ENCODE measurements around the gene UBL5.

Gene UBL5

GRCh38 chr19:9854282-9854846, 26.6 kb downstream of the UBL5 start:
- DNase-seq (ENCODE audit: low read depth, low spot score), result no peak

GRCh38 chr19:9856609-9857008, 28.9 kb downstream of the UBL5 start:
- DNase-seq (ENCODE audit: low read depth, low spot score), result no peak

- DNase-seq (ENCODE audit: low read depth, low spot score), result no peak
These were observed 29.5 kb downstream of the UBL5 start for GRCh38 chr19:9857076-9857721.

GRCh38 chr19:9857920-9858746, 30.4 kb downstream of the UBL5 start:
- no peak for DNase-seq (ENCODE audit: low read depth, low spot score)

GRCh38 chr19:9858766-9859165, 31.0 kb downstream of the UBL5 start:
- no peak for DNase-seq (ENCODE audit: low read depth, low spot score)

GRCh38 chr19:9860407-9860806, 32.7 kb downstream of the UBL5 start:
- no peak for DNase-seq (ENCODE audit: low read depth, low spot score)

DNA sequence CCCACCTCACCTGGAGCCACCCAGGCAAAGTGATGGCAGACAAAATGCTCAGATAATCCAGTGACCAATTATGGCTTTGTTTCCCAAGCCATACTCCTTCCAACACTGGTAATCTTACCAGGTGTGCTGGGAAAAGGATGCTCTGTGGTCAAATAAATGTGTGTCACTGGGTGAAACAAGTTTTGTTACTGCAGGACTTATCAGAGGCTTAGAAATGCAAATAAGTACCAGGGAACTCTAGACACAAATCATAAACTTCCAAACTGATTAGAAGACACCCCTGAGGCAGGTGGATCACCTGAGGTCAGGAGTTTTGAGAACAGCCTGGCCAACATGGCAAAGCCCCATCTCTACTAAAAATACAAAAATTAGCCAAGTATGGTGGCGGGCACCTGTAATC, 33.8 kb downstream of the UBL5 start:
- no peak for DNase-seq (ENCODE audit: low read depth, low spot score)

GRCh38 chr19:9862938-9863337, 35.2 kb downstream of the UBL5 start:
- no peak for DNase-seq (ENCODE audit: low read depth, low spot score)

DNA sequence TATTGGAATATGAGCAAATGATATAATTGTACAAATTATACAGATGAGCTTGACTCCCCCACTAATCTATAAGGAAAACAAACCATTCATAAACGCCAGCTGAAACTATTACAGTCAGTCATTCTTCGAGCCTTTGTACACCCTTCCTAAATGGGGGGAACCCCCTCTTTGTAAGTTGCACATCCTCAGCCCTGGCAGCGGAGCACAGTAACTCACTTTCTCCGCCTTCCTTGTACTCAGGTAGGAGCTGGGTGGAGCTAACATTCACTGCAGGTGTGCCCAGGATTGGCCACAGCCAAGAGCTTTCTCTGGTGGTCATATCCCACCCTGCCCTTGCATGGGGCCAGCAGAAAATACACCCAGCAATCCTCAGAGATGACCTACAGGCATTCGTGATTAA, 36.0 kb downstream of the UBL5 start:
- no peak for DNase-seq (ENCODE audit: low read depth, low spot score)

- peak; percentile 27 for DNase-seq (ENCODE audit: low read depth, low spot score)
These were observed 38.2 kb downstream of the UBL5 start for GRCh38 chr19:9865732-9866501.

DNA sequence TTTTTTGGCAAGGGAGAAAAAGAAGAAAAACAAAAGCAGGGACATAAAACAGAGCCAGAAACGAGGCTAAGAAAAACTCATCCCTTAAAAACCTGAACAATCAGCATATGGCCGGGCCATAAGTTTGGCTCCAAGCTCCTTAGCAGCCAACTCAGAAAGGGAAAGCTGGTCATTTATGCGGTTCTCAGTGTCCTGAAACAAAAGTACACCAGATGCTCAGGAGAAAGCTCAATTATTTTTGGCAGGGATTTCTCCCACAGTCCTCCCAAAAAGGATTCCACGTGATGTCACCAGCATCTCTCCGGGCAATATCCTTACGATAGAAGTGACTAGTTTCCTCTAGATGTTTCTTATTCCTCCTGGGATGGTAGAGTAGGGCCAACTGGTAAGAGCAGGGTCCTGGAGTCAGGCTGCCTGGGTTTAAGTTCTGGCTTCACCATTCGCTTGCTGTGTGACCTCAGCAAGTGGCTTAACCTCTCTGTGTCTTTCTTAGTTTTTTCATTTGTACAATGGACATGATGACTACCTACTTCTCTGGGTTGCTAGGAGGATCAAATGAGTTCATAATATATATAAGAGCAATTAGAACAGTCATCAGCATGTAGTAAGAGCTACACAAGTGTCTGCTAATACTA, 41.4 kb downstream of the UBL5 start:
- DNase-seq (ENCODE audit: low read depth, low spot score), result no peak

DNA sequence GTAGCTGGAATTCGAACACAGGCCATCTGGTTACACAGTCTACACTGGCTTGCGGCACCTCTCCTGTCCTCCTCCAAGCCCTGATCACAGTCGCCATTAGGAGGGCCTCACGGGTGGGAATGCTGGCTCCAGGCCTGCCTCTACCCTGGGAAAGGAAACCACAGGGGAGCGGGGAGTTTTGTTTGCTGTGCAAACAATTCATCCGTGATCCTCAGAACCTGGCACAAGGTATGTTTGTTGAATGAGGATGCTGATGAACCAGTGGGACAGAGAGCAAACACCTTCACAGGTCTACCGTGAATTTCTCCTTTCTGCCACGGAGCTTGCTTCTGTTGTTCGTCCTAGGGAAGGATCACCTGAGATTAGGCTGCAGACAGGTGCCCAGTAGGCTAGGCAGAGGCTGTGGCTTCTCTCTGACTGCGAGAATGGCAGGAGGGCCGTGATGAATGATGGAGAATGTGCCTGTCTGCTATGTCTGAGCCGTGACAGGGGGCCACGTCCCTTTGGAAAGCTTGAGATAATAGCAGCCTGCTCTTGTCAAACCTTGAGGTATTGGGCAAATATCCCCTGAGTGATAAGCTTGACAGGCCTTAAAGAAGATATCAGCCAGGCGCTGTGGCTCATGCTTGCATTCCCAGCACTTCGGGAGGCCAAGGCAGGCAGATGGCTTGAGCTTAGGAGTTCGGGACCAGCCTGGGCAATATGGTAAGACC, 44.1 kb downstream of the UBL5 start:
- no peak for DNase-seq (ENCODE audit: low read depth, low spot score)

DNA sequence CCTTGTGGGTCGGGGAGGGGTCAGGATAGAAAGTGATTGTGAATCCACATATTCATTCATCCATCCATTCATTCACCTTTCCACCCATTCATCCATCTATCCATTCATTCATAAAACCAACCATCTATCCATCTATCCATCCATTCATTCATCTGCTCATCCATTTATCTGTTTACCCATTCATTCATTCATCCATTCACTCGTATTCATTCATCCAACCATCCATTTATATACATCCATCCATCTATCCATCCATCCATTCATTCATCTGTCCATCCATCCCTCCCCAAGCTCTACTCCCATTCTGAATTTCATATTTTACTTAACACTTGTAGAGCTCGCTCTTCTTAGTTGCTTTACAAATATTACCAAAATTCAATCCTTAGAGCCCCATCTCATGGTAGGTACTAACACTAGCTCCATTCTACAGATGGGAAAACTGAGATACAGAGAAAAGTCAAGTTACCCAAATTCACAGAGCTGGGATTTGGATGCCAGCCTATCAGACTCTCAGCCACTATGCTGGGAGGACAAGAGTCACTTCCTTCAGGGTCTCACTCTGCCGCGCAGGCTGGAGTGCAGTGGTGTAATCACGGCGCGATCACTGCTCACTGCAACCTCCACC, 45.0 kb downstream of the UBL5 start:
- DNase-seq (ENCODE audit: low read depth, low spot score), result no peak

DNA sequence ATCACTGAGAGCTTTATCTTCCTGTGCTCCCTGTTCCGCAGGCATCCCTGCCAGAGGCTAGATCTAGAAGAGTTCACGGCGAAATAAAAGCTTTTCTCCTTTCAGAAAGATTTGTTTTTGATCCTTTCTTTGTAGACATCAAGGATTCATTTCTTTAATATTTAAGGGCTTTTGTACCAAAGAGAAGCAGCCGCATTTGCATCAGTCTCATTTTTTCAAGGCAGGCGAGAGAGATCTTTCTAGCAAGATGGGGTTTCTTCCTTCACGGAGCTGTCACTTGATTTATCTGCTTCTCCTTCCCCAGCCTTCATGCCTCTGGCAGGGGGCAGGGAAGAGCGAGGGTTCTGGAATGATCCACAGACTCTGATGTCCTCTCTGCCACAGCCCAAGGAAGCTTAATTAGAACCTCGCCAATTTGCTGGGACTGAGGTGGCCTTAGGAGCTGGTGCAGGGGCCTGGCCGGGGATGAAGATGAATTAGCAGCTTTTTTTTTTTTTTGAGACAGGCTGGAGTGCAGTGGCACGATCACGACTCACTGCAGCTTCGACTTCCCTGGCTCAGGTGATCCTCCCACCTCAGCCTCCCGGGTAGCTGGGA, 47.4 kb downstream of the UBL5 start:
- DNase-seq (ENCODE audit: low read depth, low spot score), result no peak

DNA sequence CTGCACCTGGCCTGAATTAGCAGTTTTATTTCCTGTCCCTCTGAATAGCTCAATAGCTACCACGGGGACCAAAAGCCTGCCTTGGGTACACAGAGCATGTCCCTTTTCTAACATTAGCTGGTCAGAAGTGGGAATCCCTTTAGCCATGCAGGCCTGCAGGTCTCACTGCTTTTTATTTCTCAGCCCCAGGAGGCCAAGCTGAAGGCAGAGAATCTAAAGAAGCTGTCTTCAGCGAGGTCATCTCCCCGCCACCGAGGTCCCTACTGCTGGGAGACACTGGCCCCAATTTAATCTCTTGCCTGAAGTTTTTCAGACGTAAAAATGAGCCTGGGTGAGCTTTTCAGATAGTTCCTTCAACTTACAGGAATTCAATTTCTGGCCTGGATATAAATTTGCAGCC, 48.1 kb downstream of the UBL5 start:
- DNase-seq (ENCODE audit: low read depth, low spot score), result no peak

DNA sequence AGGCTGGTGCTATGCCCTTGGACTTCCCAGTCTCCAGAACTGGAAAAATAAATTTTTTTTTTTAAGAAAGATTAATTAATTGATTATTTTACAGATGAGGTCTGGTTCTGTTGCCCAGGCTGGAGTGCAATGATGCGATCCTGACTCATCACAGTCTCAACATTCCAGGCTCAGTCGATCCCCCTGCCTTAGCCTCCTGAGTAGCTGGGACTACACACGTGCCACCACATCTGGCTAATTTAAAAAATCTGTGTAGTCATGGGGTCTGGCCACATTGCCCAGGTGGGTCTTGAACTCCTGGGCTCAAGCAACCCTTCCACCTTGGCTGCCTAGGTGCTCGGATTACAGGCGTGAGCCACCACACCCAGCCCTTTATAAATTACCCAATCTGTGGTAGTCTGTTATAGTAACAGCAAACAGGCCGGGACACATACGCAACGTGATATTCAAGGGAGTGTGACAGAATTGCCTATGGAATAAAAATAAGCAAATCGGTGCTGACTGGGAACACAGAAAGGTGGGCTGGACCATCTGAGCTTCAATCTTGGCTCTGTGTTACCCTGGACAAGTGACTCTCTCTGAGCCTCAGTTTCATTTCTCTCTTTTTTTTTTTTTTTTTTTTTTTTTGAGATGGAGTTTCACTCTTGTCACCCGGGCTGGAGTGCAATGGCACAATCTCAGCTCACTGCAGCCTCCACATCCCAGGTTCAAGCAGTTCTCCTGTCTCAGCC, 50.2 kb downstream of the UBL5 start:
- peak; percentile 31 for DNase-seq (ENCODE audit: low read depth, low spot score)

DNA sequence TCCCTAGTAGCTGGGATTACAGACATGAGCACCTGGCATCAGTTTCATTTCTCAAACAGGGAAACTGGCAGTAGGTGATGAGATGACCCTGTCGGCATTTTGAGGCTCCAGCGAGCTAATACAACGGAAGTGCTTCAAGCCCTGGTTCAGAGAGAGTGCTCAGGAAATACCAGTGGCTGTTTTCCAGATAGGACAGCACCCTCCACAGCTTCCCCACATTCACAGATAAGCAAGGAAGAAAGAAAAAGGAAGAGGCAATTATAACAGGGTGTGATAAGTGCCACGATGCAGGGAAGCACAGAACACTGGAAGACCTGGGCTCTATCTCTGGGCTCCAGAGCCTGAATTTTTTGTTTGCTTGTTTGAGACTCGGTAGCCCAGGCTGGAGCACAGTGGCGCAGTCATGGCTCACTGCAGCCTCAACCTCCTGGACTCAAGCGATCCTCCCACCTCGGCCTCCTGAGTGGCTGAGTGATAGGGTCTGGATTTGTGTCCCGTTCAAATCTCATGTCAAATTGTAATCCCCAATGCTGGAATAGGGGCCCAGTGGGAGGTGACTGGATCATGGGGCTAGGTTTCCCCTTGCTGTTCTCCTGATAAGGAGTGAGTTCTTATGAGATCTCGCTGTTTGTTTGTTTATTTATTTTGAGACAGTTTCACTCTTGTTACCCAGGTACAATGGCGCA, 50.9 kb downstream of the UBL5 start:
- DNase-seq (ENCODE audit: low read depth, low spot score), result peak; percentile 44
